GM23338 (cell line): ENCODE data around the gene USP3.

ENCODE experiments used
- CREB1 ChIP-seq: fragments of 250-450 bp; sonication (Bioruptor Pico); IDR thresholded peaks from 2 replicates; pipeline ENCODE4 v1.5.0; 2020; ENCODE audit warnings: low read depth, mild to moderate bottlenecking, moderate library complexity
- EZH2 ChIP-seq: fragments of 200-600 bp; sonication (generic); IDR thresholded peaks from one replicate; pipeline ENCODE4 v1.8.0; 2017; ENCODE audit warnings: antibody characterized with exemption, mild to moderate bottlenecking, low read depth; ENCODE audit not compliant: unreplicated experiment
- TF ChIP-seq, protein P1 (sequence below), 2 experiments: fragments of 200-600 bp in 1 of 2; sonication (generic) in 1 of 2; conservative IDR thresholded peaks; 2 replicates each; pipeline versions ENCODE4 v1.5.1 to v1.6.1; 2016 to 2017; ENCODE audit warnings: antibody characterized with exemption in 2 of 2, low read depth in 2 of 2, mild to moderate bottlenecking in 2 of 2, moderate library complexity in 1 of 2

DNA sequence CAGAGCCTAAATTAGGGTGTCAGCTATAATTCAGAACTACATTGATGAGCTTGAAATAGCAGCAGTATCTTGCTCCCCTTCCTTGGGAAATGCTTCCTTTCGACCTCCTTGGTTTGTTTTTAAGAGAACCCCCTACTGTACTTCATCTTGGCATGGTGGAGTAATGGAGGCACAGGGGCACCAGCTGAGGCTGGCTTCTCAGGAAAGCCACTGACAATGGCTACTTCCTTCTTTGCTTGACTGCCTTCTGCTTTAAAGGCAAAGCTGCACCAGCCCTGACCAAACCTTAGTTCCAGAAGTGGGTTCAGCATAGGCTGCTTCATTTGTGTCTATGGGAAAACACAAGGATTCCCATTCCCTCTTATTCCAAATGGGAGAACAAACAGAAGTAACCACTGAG lies 91.3 kb downstream of the USP3 start:
- TF ChIP-seq, protein P1, sequence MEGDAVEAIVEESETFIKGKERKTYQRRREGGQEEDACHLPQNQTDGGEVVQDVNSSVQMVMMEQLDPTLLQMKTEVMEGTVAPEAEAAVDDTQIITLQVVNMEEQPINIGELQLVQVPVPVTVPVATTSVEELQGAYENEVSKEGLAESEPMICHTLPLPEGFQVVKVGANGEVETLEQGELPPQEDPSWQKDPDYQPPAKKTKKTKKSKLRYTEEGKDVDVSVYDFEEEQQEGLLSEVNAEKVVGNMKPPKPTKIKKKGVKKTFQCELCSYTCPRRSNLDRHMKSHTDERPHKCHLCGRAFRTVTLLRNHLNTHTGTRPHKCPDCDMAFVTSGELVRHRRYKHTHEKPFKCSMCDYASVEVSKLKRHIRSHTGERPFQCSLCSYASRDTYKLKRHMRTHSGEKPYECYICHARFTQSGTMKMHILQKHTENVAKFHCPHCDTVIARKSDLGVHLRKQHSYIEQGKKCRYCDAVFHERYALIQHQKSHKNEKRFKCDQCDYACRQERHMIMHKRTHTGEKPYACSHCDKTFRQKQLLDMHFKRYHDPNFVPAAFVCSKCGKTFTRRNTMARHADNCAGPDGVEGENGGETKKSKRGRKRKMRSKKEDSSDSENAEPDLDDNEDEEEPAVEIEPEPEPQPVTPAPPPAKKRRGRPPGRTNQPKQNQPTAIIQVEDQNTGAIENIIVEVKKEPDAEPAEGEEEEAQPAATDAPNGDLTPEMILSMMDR (conservative IDR thresholded peaks at IDR 0.05; ENCODE audit: low read depth in 2 of 2): no peak
- no peak for TF ChIP-seq EZH2
- TF ChIP-seq CREB1 (CRISPR knock-in tag): no peak
